Subcutaneous adipose tissue (tissue), 4 donors: ENCODE data around the gene THY1. TPM values are rescaled to one million over a fixed set of nuclear protein-coding genes. Genes with fewer than 3 reads are reported as not detected.

Experiments used
- total RNA-seq, 4 donors: library from RNA; depleted of rRNA; stranded (reverse); fragments of >200 nt; gene quantifications; one replicate each; pipeline ENCODE4 v1.1.0, GENCODE V29; 2016
- TF ChIP-seq, protein P1 (sequence below): fragments of 450-650 bp; IDR thresholded peaks from one replicate; pipeline ENCODE4 v1.5.1; 2016; ENCODE audit warnings: low read depth, mild to moderate bottlenecking, control low read depth, antibody characterized with exemption, moderate library complexity

The THY1 gene
- total RNA-seq, 4 donors from 2014 or later: 11.3 to 39.4 (median 22.1) TPM

DNA sequence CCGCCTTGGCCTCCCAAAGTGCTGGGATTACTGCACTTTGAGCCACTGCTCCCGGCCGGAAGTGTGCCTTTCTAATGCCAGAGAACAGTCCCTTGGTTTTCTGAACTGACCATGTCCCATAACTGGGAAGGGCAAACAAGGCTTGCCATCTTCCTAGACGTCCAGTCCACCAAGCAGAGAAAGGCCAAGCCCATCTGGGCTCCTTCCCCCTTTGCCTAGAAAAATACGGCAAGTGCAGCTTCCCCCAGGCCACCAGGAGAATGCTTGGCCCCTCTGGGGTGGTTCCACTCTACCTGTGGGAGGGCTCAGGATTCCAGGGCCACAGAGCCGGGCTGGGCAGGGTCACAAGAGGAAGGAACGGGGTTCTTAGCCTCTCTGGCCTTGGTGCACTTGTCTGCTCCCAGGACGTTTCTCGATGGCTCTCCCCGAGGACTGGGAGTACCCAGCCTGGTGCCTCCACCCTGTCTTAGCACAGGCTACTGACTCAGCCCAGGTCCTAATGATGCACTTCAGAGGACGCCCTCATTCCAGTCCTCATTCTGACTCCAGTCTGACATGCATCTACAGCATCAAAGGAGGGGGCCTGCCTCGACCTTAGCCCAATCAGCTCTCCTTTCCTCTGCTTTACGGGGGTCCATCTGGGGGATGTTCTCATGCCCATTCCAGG is 42.7 kb downstream of the THY1 start:
- TF ChIP-seq, protein P1, sequence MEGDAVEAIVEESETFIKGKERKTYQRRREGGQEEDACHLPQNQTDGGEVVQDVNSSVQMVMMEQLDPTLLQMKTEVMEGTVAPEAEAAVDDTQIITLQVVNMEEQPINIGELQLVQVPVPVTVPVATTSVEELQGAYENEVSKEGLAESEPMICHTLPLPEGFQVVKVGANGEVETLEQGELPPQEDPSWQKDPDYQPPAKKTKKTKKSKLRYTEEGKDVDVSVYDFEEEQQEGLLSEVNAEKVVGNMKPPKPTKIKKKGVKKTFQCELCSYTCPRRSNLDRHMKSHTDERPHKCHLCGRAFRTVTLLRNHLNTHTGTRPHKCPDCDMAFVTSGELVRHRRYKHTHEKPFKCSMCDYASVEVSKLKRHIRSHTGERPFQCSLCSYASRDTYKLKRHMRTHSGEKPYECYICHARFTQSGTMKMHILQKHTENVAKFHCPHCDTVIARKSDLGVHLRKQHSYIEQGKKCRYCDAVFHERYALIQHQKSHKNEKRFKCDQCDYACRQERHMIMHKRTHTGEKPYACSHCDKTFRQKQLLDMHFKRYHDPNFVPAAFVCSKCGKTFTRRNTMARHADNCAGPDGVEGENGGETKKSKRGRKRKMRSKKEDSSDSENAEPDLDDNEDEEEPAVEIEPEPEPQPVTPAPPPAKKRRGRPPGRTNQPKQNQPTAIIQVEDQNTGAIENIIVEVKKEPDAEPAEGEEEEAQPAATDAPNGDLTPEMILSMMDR: no peak

DNA sequence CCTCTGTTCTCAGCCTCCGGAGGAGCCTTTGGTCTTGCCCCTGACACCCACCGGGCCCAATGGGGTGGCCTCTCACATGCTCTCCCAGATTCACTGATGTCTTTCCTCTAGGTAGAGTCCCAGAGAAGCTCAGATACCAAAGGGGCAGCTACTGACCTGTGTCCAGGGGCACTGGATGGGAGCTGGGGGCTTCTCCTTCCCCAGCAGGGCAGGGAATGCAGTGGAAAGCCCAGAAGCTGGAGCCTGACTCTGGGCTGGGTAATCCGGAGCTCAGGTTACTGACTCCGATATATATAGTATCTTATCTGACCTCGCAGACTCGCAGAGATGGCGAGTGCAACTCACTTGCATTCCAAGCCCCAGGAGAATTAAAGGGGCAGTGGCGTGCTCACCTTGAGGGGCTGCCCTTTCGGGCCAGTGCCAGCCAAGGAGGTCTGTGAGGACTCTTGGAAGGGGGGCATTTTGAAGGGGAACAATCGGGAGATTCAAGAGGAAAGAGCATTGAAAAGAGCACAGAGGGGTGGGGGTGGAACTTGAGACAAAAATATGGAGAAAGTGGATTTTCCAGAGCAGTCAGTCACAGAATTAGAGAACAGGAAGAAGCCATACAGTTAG is 44.0 kb downstream of the THY1 start:
- TF ChIP-seq, protein P1: no peak

DNA sequence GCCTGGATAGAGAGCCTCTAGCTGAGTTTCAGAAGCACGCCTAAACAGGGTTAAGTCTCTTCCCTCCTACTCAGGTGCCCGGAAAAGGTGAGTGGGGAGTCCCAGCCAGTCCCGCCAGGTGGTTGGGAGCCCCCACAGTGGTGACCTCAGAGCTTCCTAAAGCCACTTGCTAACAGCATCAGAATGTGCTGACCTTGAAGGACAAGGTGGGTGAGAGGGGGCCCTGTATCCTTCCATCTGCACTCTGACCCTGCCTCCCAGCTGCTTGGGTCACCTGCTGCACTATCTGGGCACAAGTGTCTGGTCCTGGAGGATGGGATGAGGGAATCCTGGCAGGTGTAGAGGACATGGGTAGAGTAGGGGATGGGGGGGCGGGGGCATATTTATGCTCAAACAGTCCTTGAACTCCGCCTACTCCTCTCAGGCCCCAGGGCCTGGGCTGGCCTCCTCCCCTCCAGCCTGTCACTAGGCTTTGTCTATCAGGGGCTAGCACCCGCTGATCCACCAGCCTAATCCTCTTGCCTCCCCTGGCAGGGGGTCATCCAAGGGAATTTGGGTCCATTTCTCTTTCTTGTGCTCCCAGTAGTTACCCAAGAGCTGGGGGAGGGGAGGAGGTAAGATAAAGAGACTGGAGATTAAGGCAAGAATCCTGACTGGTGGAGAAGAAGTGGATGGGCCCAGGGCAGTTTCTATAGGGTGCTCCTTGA is 44.9 kb downstream of the THY1 start:
- TF ChIP-seq, protein P1: no peak

DNA sequence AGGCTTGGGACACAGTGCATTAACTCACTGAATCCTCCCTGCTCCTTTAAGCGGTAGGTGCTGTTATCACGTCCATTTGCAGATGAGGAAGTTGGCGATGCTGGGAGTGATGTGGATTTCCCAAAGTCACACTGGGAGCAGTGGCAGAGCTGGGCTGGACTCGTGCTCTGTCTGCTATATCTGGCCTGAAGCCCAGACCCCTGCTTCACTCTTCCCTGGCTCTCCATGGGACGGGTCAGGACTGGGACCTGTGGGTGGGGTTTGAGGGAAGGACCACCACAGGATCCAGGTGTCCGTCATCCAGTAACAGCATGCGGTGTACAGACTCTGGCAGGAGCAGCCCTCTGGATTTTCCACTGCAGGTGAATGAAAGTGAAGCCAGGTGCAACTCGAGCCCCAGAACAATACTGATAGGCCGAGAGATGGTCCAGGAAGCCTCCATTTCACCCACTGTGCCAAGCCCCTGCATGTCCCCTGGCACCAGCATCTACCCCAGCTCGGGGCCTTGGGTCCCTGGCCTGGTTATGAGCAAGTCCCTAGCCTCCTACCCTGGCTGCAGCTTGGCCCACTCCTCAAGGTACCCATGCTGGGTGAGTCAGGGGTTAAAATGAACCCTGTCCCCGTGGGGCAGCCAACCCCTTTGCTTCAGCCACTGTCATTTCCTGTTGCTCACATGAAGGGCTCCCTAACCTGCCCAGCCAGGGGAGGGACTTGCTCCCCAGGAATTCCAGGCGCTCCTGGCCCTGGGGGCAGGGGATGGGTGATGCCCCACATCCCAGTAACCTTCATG is 45.7 kb downstream of the THY1 start:
- TF ChIP-seq, protein P1: no peak

DNA sequence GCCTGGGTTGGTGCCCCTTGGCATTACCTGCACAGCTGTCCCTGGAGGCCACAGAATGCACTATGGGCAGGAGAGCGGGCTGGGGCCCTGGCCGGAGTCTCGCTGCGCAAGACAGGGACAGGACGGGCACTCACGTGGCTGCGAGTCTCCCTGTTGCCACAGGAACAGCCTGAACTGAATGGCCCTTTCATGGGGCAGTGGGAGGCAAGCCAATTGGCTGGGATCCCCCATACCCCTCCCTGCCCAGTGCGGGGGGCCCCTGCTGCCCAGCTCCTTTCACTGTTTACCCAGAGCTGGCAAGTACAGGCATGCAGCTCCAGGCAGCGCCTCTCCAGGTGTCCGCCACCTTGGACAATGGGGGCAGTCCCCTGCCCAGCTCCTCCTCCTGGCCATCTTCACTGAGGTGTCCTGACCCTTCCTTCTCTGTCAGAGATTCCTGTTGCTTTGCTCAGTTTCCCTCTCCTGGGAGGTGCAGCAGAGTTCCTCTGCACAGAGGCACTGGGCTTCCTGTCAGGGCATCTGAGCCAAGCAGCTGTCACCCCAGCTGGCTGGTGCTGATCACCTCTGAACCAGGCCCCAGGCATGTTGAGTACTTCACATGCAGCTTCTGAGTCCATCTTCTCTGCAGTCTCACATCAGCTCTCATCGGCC is 46.6 kb downstream of the THY1 start:
- TF ChIP-seq, protein P1: no peak

DNA sequence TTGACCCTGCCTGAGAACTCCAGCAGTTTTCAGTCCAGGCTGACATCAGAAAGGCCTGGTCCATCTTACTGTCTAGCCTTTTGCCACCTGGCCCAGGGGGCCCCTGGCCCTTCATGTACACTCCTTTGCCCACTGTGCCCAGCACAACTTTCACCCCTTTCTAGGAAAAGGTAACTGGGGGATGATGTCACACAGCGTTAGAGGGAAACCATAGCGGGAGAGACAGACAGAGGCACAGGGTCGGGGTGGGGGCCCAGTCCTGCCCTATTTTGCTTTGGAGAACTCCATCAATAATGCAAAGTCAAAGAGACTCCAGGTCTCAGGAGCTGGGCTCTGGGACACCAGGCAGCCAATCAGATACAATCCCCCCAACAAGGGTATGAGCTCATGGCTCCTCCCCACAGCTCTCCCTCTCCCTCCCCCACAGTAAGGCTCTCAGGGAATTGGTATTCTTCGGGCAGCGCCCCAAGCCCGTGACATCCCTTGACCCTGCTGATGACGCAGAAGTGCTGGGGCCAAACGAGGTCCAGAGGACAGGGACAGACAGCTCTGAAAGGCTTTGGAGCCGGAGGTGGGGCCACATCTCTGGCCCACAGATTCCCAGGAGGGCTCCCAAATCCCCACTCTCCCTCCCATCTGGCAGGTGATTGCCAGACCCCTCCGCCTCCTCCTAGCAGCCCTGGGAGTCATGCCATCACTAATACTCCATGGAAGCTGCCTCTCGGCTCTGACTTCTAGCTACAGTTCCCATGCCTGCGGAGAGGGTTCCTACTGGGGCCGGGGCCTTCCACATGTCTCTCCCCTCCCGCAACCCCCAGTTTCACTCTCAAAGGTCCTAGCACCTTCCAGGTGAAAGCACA is 47.4 kb downstream of the THY1 start:
- TF ChIP-seq, protein P1: no peak
